CD4-positive, alpha-beta T cell treated with Interleukin-4 for 1 hour (primary cell): ENCODE measurements around the gene LAMA5.

Experiments used
- DNase-seq, 2 donors: peaks; one replicate each; pipeline ENCODE4 v3.0.0-alpha.2; 2020 to 2022

Gene LAMA5

GRCh38 chr20:62370115-62370806 is 3.1 kb upstream of the LAMA5 start:
- DNase-seq: no peak

- no peak for DNase-seq
Observed at GRCh38 chr20:62369815-62370114, 2.7 kb upstream of the LAMA5 start.

- no peak for DNase-seq
Observed at GRCh38 chr20:62368976-62369814, 2.1 kb upstream of the LAMA5 start.

- DNase-seq: no peak
Observed at GRCh38 chr20:62368392-62368975, 1.4 kb upstream of the LAMA5 start.

GRCh38 chr20:62367633-62368391 is 700 bp upstream of the LAMA5 start:
- no peak for DNase-seq

- DNase-seq: no peak
Observed at GRCh38 chr20:62366370-62367135, 559 bp downstream of the LAMA5 start.

- DNase-seq: no peak
Observed at GRCh38 chr20:62365814-62366369, 1.2 kb downstream of the LAMA5 start.

GRCh38 chr20:62364911-62365736 is 2.0 kb downstream of the LAMA5 start:
- no peak for DNase-seq

- no peak for DNase-seq
Observed at GRCh38 chr20:62363920-62364851, 2.9 kb downstream of the LAMA5 start.

GRCh38 chr20:62362991-62363919 is 3.9 kb downstream of the LAMA5 start:
- no peak for DNase-seq

GRCh38 chr20:62362590-62362940 is 4.5 kb downstream of the LAMA5 start:
- no peak for DNase-seq

GRCh38 chr20:62361799-62362589 is 5.1 kb downstream of the LAMA5 start:
- no peak for DNase-seq

GRCh38 chr20:62360854-62361798 is 6.0 kb downstream of the LAMA5 start:
- no peak for DNase-seq

- no peak for DNase-seq
Observed at GRCh38 chr20:62359491-62360121, 7.5 kb downstream of the LAMA5 start.

GRCh38 chr20:62359043-62359490 is 8.0 kb downstream of the LAMA5 start:
- no peak for DNase-seq
